HG03280 (cell line): ENCODE results near the gene ARHGEF28.

Source experiments
- ATAC-seq: cut with Tn5 transposase; IDR thresholded peaks from one replicate; pipeline ENCODE4 v1.9.1; 2021; ENCODE audit warnings: mild to moderate bottlenecking, moderate library complexity; ENCODE audit not compliant: unreplicated experiment

ARHGEF28 gene

GRCh38 chr5:73922224-73922623 lies 296.2 kb downstream of the ARHGEF28 start:
- no peak for ATAC-seq

GRCh38 chr5:73922875-73923557 lies 297.0 kb downstream of the ARHGEF28 start:
- ATAC-seq = no peak

- no peak for ATAC-seq
Measured at GRCh38 chr5:73928476-73929070, 302.6 kb downstream of the ARHGEF28 start.

DNA sequence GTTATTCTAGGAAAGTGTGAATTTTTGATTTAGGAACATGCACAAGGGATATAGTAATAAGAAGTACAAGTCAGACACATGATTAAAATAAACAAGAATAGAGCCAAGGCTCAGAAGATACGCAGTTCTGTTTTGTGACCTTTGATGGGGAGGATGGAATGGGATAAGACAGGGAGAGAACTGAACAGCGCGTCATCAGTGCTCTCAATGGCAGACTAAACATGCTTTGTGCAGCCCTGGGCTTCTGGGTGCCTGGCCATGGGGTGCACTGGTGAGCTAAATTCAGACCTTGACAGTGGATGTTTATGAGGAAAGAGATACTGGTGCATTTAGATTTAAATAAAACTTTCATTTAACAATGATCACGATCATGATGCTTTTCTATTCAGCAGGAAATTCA lies 309.7 kb downstream of the ARHGEF28 start:
- no peak for ATAC-seq

GRCh38 chr5:73938280-73938937 lies 312.4 kb downstream of the ARHGEF28 start:
- ATAC-seq = no peak

DNA sequence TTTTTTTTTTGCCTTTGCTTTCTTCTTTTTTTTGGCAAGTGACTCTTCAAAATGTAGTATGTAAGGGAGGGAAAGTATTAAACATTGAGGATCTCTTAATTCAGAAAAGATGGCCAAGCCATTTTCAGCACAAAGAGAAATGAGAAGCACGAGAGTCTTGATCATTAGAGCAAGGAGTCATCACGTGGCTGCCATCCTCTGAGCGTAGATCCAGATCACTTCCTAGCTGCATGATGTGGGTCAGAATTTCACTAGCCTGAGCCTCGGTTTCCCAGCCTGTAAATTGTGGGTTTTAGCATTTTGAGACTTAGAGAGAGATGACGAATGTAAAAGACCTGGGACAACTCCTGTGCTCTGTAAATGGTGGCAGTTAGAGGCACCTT lies 312.9 kb downstream of the ARHGEF28 start:
- ATAC-seq = no peak

DNA sequence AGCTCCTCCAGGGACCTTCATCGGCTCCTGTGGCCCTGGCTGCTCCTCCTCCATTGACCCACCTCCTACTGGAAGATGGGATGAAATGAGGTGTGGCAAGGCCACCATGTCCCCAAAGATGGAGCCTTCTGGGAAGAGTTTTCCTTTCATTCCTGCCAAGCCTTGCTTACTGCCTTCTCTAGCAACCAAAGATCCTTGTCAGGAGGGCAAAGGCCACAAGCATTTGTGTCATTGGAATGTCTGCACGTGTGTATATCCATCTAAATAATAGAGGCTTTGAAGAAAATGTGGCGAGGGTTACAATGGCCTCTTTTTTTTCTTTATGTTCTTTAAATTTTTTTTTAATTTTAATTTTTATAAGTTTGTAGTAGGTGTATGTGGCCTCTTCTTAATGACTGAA lies 313.6 kb downstream of the ARHGEF28 start:
- ATAC-seq = no peak

- no peak for ATAC-seq
Measured at GRCh38 chr5:73940026-73940425, 314.0 kb downstream of the ARHGEF28 start.

DNA sequence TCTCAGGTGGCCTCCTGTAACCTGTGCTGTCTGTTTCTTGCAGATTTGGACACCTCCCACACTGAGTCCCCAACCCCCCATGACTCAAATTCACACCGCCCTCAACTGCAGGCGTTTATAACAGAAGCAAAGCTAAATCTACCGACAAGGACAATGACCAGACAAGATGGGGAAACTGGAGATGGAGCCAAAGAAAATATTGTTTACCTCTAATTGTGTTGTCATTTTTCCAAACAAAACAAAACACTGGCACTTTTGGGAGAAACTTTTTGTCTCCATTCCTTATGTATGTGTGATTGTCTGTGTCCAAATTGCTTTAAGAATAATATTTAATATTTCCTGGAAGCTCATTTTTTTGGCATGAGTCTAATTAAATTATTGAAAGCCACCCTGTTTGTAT lies 314.8 kb downstream of the ARHGEF28 start:
- ATAC-seq = no peak

DNA sequence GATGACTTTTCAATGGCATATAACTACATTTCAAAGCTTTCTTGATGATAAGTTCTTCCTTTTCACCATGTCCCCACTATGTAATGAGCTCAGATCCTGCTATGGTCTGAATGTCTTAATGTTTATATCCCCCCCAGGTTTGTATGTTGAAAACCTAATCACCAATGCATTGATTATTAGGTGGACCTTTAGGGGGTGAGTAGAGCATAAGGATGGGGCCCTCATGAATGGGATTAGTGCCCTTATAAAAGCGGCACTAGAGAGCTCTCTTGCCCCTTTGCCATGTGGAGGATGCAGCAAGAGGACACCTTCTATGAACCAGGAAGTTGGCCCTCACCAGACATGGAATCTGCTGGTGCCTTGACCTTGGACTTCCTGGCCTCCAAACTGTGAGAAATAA lies 316.8 kb downstream of the ARHGEF28 start:
- ATAC-seq = no peak

- ATAC-seq = no peak
Measured at GRCh38 chr5:73943397-73943796, 317.4 kb downstream of the ARHGEF28 start.

GRCh38 chr5:73944581-73944980 lies 318.6 kb downstream of the ARHGEF28 start:
- ATAC-seq = no peak

DNA sequence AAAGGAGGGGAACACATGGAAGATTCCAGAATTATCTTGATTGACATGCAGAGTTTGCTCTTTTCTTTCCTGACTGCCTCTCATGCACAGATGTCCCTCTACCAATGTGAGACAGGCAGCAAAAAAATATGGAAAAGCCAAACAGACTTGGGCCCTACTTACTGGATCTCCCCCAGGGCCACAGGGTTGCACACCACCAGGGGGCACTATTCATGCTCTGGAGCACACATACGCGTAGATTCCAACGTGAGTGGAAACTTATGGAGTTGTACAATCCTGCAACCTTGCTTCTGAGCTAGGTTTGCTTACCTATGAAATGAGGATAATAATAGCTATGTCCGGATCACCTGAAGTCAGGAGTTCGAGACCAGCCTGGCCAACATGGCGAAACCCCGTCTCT lies 319.5 kb downstream of the ARHGEF28 start:
- no peak for ATAC-seq

- no peak for ATAC-seq
Measured at GRCh38 chr5:73946278-73946677, 320.3 kb downstream of the ARHGEF28 start.

GRCh38 chr5:73946919-73947602 lies 321.1 kb downstream of the ARHGEF28 start:
- no peak for ATAC-seq

GRCh38 chr5:73947906-73948640 lies 322.1 kb downstream of the ARHGEF28 start:
- ATAC-seq = no peak

- ATAC-seq = no peak
Measured at GRCh38 chr5:73948720-73949119, 322.7 kb downstream of the ARHGEF28 start.

GRCh38 chr5:73950441-73950873 lies 324.5 kb downstream of the ARHGEF28 start:
- ATAC-seq = no peak

DNA sequence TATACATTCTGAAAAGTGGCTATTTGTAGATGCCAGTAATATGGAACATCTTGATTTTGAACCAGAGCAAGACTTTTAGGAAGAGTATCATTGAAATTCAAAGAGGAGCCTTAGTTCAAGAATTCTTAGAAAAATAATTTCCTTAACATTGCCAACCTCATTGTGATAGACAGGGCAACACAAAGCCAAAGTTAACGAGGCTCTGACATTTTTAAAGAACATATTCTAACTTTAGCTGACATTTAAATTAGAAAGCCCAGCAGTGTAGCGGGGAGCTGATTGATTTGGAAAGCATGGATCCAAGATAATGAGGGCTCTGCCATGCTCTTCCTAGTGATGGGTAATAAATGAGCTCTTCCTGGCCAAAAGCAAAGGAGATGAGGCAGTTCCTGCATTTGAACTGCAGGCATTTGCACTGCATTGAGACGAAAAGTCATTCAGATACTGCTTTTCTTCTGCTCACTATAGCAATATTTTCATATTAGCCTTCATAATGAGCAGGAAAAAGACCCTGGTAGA lies 325.0 kb downstream of the ARHGEF28 start:
- no peak for ATAC-seq

GRCh38 chr5:73952872-73953271 lies 326.9 kb downstream of the ARHGEF28 start:
- ATAC-seq = no peak

- ATAC-seq = no peak
Measured at GRCh38 chr5:73954381-73954780, 328.4 kb downstream of the ARHGEF28 start.
